VCaP (cell line): Measurements from ENCODE around the gene SLC4A2.

ENCODE experiments used
- H3K27ac ChIP-seq: fragments of 450-650 bp; 2 replicates; pipeline ENCODE4 v1.5.1; 2017
- TF ChIP-seq, protein P1 (sequence below): fragments of 450-650 bp; conservative IDR thresholded peaks from 2 replicates; pipeline ENCODE4 v1.5.1; 2017; ENCODE audit warnings: mild to moderate bottlenecking, moderate library complexity

SLC4A2 gene

DNA sequence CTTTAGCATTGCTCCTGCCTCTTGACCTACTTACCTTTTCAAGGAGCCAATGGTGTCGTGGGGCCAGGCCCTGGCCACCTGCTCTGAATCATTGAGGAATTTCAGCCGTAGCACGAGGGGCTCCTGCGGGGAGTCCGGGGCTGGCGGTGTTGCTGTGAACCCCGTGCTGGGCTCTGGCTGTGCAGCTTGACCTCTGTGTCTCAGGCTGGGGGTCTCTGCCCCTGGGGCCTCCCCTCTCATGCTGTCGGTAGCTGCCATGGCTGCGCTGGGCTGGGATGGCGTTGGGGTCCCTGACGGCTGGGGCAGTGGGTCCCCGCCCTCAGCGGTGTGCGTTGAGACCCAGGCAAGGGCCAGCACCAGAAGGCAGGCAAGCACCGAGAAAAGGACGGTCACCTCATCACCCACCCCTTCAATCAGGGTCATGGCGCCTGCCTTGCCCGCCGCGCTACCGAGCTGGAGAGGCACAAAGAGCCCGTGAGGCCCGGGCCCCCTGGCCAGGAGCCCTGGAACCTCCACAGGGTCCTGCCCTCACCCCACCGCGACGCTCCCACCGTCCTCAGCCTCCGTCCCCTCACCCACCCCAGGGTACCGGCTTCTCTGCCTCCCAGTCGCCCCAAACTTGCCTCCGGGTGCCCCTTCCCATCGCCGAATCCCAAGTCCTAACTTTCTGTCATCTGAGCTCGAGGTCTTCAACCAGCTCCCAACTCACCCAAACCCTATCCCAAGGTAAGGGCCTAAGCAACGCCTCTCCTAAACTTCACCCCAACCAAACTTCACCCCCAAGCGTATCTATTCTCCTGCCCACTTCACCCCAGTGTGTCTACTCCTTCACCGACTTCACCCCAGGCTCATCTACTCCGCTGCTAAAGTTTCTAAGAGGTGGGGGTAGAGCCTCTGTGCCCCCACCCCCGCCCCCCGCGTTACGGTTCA lies 23.0 kb downstream of the SLC4A2 start:
- TF ChIP-seq, protein P1, sequence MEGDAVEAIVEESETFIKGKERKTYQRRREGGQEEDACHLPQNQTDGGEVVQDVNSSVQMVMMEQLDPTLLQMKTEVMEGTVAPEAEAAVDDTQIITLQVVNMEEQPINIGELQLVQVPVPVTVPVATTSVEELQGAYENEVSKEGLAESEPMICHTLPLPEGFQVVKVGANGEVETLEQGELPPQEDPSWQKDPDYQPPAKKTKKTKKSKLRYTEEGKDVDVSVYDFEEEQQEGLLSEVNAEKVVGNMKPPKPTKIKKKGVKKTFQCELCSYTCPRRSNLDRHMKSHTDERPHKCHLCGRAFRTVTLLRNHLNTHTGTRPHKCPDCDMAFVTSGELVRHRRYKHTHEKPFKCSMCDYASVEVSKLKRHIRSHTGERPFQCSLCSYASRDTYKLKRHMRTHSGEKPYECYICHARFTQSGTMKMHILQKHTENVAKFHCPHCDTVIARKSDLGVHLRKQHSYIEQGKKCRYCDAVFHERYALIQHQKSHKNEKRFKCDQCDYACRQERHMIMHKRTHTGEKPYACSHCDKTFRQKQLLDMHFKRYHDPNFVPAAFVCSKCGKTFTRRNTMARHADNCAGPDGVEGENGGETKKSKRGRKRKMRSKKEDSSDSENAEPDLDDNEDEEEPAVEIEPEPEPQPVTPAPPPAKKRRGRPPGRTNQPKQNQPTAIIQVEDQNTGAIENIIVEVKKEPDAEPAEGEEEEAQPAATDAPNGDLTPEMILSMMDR: no peak
- peak overlapping the region; percentile 97 for H3K27ac ChIP-seq

DNA sequence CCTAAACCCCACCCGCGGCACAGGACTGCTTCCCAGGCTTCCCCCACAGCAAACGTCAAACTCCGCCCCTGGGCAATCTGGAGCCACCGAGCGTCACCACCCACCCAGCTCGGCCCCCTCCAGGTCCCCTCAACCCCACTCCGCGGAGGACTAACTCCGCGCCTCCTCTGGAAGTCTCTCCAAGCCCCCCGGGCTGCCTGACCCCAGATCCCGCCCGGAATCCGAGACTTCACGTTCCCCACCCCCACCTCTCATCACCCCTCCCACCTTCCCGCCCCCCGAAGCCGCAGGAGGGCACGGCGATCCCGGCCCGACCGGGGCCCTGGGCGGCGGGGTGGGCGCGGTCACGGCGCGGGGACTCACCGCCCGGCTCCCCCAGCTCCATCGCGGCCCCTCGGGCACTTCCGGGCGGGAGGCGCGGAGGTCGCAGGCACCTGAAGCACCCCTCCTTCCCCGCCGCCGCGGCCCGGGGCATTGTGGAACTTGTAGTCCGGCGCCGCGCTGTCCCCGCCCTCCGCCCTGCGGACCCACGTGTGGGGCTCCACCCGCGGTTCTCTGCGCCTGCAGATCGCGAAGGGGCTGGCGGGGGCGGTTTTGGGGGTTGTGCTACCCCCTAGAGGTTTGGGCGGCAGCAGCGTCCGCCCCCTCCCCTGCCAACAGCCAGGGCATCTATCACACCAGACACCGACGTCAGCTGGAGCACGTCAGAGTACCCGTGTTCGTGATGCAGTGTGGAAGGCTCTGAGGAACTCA lies 23.9 kb downstream of the SLC4A2 start, which contains the start of gene TMUB1:
TSS of gene TMUB1 (minus strand) at position 423 of the 753 bp plus-strand sequence. CDS start 930 bp downstream, outside the sequence.
- TF ChIP-seq, protein P1: no peak
- H3K27ac ChIP-seq: peak within 1 kb of the TSS; percentile 97

DNA sequence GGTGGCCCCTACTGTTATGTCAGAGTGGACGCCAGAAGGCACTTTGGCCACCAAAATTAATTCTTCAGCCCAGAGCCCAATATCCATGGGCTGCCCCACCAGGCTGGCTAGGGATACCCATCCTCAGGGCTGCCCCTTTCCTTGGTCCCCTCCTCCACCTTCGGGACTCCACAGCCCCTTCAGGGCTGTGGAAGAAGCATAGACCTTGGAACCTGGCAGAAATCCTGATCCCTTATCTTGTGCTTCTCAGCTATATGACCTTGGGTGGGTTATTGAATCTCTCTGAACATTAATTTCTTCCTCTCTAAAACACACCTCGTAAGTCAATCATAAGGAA lies 24.4 kb downstream of the SLC4A2 start:
- H3K27ac ChIP-seq: peak overlapping the region; percentile 97
- TF ChIP-seq, protein P1: no peak

DNA sequence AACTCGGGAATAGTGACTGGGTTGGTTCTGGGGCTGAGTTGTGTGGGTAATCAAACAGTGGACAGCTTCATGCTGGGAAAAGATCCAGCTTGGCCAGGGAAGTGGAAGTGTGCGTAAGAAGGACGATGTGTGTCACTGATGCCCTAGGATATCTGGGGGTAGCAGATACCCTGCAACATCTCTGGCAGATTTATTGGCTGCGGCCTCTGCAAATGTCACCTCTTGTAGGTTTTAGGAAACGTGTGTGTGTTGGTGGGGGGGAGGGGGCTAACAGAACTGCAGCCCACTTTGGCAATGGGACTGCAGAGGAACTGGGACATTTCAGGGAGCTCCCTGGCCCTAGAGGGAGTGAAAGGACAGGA lies 25.9 kb downstream of the SLC4A2 start:
- TF ChIP-seq, protein P1: no peak
- H3K27ac ChIP-seq: peak overlapping the region; percentile 97

DNA sequence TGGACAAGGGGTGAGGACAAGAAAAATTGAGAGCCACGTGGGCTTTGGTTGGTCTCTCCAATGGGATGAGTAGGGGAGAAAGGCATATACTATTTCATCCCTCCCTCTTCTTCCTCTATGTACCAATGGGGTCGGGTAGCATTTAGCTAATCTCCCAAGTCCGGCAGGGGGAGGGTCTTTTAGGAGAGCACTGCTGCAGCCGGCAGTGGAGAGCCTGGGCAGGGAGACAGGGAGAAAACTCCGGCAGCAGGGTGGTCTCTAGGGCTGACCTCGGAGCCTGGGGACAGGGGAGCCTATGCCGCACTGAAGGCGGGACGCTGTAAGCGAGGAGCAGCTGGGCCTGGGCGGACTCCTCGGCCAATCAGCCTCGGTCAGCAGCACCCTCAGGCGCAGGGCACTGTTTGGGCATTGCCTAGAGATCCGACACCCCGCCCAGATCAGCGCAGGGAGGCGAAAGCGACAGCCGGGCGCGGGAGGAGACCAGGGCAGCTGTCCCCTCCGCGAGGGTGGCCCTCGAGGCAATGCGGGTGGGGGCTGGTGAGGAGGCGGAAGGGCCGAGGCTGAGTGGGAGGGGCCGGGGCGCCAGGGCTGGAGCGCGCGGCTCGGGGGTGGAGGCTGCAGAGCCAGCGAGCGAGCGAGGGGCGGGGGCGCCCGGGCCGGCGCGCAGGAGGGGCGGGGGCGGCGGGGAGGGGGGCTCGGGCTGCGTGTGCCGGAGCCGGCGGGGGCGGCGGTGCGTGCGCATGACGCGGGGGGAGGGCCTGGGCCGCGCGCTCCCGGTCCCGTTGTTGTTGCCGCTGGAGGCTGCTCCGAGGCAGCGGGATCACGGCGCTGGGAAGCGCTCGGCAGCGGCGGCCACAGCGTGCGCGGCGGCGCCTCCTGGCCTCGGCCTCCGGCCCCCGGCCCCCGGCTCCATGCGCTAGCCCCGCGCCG lies 26.6 kb downstream of the SLC4A2 start, which contains the start of gene AGAP3:
TSS of gene AGAP3 (plus strand) at position 785 of the 930 bp plus-strand sequence. CDS start 267 bp downstream, outside the sequence.
- peak within 1 kb of the TSS; percentile 97 for H3K27ac ChIP-seq

DNA sequence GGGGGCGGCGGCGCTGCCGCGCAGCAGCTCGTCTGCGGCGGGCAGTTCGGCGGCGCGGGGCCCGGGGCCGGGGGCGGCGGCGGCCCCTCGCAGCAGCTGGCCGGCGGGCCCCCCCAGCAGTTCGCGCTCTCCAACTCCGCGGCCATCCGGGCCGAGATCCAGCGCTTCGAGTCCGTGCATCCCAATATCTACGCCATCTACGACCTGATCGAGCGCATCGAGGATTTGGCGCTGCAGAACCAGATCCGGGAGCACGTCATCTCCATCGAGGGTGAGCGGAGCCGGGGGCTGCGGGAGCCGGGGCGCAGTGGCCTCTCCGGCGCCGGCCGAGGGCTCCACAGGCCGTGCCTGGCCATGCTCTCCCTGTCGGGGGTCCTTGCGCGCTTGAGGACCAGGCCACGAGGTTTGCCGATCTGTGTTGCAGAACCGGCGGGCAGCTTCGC lies 27.4 kb downstream of the SLC4A2 start:
- TF ChIP-seq, protein P1: no peak
- peak overlapping the region; percentile 97 for H3K27ac ChIP-seq

More for the DNA sequence above, 26.6 kb downstream of the SLC4A2 start, which contains the start of gene AGAP3:
- TF ChIP-seq, protein P1: no peak; the same call in 1 of the 2 replicates
